Forelimb muscle (tissue), 1 donor: Measurements from ENCODE around the gene CYP4F11. TPM values are rescaled to one million over a fixed set of nuclear protein-coding genes. Genes with fewer than 3 reads are reported as not detected.
"Not testable (repeated sequence)": the region's sequence is repeated elsewhere in the genome, so short reads cannot be mapped to it uniquely, and the experiment has no call there.

Experiments used
- DNase-seq: peaks from one replicate; pipeline ENCODE4 v3.0.0-alpha.2; 2013; ENCODE audit warnings: low read depth
- polyA plus RNA-seq: library from polyadenylated mRNA; unstranded; fragments of 120-200 nt; gene quantifications from one replicate; pipeline ENCODE4 v1.2.1, GENCODE V29; 2013; ENCODE audit not compliant: insufficient read length

Gene CYP4F11
- polyA plus RNA-seq, 1 donor = not detected

DNA sequence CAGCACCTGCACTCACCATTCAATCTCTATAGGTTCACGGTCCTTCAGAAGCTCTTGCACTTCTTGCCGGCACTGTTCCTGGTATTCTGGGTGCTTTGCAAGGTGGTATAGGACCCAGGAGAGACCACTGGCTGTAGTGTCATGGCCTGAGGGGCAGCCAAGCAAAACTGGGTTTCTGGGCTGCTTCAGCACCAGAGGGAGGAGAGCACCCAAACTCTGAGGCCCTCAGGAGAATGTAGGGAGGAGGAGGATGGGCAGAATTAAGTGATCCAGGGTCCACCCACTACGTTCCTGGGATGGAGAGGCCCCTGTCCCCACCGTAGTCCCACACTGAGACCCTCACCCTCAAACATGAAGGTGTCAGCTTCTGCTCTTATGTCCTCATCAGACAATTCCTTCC lies 12.3 kb downstream of the CYP4F11 start:
- no peak for DNase-seq

DNA sequence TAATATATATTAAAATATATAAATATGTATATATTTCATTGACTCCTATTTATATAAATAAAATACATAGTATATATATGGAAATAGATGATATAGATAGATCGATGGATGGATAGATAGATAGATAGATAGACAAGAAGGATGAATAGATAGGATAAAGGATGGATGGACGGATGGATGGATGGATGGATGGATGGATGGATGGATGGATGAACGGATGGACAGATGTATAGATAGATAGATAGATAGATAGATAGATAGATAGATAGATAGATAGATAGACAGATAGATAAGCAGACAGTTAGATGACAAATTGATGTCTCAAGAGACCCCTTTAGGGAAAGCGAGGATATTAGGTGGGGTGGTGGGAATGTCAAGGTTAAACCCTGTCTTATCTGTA lies 15.1 kb downstream of the CYP4F11 start:
- no peak for DNase-seq

DNA sequence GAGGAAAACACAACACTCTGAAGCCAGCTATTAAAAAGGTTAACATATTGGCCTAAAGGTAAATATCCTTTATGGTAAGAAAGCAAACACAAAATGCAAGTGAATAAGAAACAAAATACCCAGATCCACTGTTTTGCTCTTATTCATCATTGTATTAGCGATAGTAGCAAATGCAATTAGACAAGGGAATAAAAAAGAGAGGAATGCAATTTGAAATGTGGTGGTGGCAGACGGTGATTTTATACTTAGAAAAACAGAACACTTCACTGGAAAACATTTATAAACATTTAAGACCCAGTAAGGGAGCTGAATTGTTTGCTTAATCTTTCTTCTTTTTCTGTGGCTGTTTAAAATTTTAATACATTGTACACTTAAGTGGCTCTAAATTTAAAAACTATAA lies 19.2 kb downstream of the CYP4F11 start:
- DNase-seq = no peak

DNA sequence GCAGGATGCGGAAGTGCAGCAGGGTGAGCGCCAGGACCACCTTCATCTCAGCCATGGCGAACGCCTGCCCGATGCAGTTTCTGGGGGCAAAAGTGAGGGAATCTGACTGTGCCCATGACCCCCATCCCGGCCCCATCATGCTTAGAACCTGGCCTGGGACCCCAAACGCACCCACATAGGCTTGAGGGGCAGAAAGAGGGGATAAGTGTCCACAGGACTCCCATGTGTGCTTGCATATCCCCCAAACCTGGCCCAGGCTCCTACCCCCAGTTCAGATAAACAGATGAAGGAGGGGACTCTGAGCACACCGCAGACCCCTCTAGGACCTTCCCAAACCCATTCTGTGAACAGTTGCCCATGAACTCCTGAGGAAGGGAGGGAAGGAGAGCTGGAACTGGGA lies 20.5 kb downstream of the CYP4F11 start:
- DNase-seq = no peak

DNA sequence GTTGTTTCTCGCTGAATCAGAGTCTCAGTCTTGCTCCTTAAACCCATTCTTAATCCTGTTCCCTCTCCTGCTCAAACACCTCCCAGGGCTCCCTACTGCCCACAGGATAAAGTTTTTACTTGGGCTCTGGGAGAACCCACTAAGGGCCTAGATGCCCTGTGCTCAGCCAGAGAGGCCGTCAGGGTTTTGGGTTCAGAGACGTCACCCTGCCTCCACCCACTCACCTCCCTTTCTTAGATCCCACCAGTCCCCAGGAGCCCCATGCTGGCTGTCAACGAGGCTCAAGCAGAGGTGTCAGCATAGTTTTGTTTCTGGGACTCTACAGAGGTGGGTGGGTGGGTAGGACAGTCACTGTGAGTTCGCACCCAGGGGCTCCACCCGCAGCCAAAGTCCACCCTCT lies 20.9 kb downstream of the CYP4F11 start:
- no peak for DNase-seq

DNA sequence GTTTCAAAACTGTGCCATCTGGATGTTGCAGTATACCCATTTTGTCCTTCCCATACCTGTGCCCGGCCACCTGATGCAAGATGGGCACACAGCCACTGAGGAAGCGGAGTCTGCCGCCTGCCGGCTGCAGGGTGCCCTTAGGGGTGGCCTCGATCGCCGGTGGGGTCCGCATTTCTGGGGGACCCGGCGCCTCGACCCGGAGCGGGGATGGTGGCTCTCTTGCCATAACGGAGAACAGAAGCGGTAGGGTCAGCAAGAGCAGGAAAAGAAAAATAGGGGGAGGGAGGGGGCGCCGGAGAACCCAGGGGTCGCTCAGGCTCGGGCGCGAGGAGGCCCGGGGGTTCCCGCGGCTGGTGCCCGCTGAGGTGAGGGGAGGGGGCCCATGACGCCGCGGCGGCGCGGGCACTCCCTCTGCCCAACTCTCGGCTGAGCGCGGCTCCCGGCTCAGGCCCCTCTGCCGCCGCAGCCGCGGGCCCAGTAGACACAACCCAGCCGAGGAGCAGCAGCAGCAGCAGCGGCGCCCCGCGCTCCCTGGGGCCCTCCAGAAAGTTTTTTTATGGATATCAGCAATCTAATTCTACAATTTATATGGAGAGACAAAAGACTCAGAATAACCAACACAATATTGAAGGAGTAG lies 22.6 kb downstream of the CYP4F11 start:
- DNase-seq = no peak

DNA sequence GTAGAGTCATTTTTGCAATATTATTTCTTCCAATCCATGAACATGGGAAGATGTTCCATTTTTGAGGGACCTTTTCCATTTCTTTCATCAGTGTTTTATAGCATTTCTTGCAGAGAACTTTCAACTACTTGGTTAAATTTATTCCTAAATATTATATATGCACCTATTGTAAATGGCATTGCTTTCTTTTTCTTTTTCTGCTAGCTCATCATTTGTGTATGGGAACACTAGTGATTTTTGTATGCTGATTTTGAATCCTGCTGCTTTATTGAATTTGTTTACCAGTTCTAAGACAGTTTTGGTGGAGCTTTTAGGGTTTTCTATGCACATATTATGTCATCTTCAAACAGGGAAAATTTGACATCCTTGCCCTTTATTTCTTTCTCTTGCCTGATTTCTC lies 29.3 kb downstream of the CYP4F11 start:
- no peak for DNase-seq

DNA sequence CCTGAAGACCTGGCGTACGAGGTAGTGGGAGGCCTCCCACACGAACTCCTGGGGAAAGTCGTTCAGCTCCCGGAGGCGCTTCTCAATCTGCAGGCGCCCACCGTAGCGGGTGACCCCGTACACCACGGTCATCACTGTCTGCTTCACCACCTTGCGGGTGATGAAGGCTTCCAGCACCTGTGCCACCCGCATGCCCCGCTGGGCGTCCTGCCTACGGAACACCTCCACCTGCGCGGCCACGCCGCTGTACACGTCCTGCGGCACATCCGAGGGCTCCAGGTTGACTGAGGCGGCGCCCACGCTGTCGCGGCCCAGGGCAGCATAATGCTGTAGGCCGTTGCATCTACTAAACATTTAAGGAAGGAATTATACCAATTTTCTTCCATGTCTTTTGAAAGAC lies 31.4 kb downstream of the CYP4F11 start:
- DNase-seq = not testable (repeated sequence)

DNA sequence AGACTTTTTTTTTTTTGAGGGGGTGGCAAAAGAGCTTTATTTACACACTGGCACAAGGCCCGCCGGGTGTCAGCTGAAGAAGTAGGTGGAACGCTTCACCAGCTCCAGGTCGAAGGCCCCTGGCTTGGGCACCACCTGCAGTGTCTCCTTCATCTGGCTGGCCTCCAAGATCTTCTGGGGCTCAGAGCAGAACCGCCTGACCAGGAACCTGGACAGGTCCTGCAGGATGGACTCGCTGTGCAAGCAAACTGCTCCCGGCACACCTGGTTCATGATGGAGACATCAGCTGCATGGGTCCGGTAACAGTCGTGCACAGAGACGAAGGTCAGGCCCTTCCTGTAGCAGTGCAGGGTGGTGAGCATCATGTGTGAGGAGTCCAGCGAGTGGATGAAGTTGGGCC lies 32.1 kb downstream of the CYP4F11 start:
- no peak for DNase-seq

DNA sequence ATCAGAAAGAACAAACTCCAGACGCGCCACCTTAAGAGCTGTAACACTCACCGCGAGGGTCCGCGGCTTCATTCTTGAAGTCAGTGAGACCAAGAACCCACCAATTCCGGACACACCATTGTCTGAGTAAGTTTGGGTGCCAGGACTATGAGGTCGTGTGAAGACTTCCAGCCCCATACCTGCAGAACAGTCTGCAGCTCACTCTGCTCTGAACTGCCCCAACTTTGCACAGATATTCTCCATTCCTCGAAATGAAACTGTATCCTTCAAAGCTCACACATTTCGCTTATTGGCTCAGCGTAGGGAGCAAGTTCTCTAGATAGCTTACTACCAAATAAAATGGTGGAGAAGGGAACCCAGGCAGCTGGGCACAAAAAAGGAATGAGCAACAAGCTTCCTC lies 33.8 kb downstream of the CYP4F11 start:
- no peak for DNase-seq

DNA sequence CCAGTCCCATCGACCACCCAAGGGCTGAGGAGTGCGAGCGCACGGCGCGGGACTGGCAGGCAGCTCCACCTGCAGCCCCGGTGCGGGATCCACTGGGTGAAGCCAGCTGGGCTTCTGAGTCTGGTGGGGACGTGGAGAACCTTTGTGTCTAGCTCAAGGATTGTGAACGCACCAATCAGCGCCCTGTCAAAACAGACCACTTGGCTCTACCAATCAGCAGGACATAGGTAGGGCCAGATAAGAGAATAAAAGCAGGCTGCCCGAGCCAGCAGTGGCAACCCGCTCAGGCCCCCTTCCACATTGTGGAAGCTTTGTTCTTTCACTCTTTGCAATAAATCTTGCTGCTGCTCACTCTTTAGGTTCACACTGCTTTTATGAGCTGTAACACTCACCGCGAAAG lies 34.3 kb downstream of the CYP4F11 start:
- not testable (repeated sequence) for DNase-seq

DNA sequence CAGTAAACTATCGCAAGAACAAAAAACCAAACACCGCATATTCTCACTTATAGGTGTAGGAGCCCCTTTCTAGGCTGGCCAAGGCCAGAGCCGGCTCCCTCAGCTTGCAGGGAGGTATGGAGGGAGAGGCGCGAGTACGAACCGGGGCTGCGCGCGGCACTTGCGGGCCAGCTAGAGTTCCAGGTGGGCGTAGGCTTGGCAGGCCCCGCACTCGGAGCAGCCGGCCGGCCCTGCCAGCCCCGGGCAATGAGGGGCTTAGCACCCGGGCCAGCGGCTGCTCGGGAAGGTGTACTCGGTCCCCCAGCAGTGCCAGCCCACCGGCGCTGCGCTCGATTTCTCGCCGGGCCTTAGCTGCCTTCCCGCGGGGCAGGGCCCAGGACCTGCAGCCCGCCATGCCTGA lies 34.8 kb downstream of the CYP4F11 start:
- not testable (repeated sequence) for DNase-seq

DNA sequence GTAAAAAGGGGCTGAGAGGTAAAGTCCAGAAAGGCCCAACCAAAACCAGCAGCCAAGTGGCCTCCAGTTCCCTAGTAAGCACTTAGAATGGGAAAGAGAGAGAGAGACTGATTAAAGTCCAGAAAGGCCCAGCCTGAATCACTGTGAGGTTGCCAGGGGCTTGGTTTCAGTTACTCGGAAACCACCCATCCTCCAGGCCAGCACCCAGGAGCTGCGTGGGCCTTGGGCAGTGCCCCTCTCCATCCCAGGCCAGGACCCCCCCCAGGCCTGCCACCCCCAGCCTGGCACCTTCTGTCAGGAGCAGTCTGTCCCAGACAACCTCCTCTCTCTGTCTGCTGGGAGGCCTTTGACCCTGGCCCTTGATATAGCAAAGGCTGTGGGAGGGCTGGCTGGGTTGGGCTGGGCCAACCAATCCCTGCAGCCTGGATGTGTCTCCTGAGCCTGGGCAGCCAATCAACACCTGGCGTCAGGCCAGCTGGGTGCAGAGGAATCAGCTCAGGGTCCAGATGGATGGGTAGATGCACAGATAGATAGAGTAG lies 36.5 kb downstream of the CYP4F11 start, which contains the start of gene CYP4F2:
Gene CYP4F2, minus strand, starts transcription at position 337 of the 539 bp plus-strand sequence. CDS start 463 bp downstream, outside the sequence.
- DNase-seq = no peak

DNA sequence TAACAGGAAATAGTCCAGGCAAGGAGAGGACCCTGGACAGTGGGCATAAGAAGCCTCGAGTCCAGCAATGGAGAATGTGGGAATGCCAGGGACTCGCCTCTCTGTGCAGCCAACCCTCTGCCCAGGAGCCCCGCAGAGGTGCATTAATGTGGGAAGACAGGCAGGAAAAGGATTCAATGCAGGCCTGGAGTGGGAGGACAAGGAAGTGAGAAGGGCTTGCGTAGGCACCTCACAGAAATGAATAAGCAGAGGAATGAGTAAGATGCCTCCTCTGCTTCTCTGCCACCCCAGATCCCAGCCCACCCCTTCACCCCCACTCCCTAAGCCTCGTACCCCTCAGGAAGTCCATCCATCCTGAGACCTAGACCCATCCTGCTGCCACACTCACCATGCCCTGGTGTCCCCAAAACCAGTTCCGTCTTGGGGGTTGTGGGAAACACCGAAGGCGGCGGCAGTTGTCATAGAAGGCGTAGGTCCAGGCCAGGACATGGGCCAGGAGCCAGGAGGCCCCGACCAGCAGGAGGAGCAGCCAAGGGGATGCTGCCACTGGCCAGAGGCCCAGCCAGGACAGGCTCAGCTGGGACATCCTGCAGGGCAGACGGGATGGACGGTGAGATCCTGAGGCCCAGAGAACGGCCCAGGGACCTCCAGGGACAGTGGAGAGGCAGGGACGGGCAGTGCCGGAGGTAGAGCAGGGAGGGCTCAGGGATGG lies 37.1 kb downstream of the CYP4F11 start:
- no peak for DNase-seq

DNA sequence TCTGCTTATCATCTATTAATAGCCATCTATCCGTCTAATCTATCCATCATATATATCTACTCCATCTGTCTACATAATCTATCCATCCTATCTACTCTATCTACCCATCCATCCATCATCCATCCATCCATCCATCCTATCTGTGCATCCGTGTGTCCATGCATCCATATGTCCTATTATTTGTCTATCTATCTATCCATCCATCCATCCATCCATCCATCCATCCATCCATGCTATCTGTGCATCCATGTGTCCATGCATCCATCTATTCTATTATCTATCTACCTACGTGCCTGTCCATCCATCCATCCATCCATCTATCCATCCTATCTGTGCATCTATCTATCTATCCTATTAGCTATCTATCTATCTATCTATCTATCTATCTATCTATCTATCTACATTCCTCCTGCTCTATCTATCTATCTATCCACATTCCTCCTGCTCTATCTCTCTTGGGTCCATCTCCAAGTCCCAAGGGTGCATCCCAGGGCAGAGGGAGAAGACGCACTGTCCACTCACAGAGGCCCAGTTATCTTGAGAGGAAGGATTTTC lies 38.4 kb downstream of the CYP4F11 start:
- DNase-seq = no peak

DNA sequence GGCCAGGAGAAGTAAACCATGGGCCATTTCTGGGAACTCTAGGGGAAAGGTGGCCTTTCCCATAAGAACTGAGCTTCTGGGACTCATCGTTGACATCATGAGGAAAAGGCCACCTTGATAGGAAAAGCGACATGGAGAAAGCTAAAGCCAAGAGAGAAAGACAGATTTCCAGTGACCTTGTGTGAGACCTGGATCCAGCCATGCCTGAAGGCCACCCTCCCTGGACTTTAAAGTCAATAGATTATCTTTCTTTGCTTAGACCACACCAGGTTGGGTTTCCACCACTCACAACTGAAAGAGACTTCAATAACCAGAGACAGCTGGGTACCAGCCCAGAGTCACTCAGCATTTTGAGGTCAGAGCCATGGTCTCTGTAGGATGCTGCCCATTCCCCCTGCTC lies 40.0 kb downstream of the CYP4F11 start:
- DNase-seq = no peak

DNA sequence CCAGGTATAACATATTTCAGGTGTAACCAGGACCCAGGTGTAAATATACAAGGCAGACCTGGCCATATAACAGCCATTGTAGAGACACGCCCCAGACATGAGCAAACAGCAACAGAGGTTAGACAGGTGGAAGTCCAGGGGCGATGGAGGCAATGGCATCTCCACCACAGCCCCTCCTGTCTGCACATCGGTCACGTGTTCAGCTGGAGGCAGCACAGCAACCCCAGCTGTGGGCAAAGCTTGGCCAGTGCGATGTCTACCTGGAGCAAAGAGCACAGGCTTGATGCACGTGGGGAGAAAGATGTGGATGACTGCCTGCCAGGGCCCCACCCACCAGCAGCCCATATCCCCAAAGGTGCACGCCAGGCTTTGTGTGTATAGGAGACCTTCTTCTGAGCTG lies 40.9 kb downstream of the CYP4F11 start:
- no peak for DNase-seq

DNA sequence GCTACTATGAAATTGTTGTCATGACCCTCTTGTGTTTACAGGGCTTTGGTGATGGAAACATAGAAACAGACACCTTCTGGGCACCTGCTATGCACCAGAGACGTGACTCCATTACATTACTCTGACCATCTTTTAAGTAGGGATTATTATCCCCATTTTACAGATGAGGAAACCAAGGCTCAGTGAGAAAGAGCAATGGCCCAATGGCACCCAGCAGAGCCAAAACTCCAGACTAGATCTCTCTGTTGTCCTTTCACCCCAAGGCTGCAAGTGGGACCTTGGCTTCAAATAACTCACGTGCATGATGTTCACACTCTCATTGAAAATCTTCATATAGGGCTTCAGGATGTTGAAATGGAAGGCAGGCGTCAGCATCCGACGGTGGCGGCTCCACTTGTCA lies 42.3 kb downstream of the CYP4F11 start:
- DNase-seq = no peak

DNA sequence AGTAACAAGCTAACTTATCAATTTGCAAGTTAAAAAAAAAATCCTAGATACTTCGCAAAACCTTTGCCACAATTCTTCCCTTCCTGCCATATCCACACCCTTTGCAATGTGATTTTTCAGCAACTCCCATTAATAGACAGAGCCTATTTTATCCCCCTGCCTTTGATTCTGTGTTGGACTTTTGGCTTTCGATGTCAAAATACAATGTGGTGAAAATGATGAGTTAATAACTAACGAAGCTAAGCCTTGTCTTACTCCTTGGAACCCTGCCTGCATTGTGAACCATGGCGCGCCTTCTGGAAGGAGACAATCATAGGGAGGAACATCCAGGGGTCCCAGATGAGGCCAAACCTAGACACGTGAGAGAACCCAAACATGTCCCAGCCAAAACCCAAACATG lies 42.9 kb downstream of the CYP4F11 start:
- no peak for DNase-seq

DNA sequence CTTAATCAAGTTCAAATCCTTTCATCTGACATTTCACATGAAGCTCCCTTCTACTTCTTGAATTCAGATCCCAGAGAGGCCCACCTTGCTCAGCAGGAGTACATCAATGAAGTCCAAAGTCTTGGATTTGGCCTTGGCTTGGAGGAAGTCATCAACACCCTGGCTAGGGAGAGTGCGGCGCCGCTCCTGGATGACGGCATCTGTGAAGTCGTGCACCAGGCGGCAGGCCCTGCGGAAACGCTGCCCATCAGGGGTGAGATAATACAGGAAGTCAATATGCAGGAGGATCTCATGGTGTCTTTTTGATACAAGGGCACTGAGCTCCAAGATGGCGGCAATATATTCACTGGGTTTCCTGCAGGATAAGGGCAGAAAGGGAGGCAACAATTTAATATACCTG lies 45.0 kb downstream of the CYP4F11 start:
- not testable (repeated sequence) for DNase-seq

DNA sequence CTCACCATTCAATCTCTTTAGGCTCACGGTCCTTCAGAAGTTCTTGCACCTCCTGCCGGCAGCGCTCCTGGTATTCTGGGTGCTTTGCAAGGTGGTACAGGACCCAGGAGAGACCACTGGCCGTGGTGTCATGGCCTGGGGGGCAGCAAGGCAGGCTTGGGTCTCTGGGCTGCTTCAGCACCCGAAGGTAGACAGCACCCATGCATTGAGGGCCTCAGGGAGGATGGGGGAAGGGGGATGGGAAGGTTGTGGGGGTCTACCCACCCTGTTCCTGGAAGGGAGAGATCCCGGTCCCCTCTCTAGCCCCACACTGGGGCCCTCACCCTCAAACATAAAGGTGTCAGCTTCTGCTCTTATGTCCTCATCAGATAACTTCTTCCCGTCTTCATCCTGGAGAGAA lies 48.4 kb downstream of the CYP4F11 start:
- DNase-seq = no peak

DNA sequence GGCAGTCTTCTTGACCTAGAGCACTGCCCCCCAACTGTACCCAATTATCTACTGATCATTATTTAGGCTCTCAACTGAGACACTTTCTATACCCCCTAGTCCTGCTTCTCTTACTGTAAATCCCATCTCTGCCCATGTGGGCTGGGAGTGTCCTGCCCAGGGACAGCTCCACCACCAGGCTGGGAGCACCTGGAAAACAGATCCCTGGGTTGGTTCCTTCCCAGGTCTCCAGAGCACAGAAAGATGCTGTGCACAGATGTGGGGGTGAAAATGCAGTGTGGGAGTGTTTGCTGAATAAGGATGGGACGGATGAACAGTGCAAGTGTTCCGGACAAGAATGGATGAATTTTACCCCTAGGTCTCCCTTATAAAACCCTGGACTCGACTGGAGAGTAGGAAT lies 49.2 kb downstream of the CYP4F11 start:
- DNase-seq = no peak

DNA sequence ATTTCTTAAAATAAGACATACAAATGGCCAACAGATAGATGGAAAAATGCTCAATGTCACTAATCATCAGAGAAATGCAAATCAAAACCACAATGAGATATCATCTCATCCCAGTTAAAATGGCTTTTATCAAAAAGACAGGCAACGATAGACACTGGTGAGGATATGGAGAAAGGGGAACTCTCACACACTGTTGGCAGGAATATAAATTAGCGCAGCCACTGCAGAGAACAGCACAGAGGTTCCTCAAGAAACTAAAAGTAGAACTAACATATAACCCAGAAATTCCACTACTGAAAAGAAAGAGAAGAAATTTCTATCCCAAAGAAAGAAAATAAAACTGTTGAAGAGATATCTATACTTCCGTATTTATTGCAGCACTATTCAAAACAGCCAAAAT lies 51.0 kb downstream of the CYP4F11 start:
- not testable (repeated sequence) for DNase-seq
